Breast epithelium (tissue), 3 donors: Measurements from ENCODE around the gene VANGL2.

Source experiments
- CTCF ChIP-seq, 3 donors: fragments of 450-650 bp; IDR thresholded peaks; one replicate each; pipeline ENCODE4 v1.5.1; 2016 to 2017; ENCODE audit warnings: antibody characterized with exemption in 3 of 3, mild to moderate bottlenecking in 3 of 3, moderate library complexity in 3 of 3
- POLR2A ChIP-seq: fragments of 450-650 bp; IDR thresholded peaks from one replicate; pipeline ENCODE4 v1.6.1; 2016; ENCODE audit warnings: antibody characterized with exemption, mild to moderate bottlenecking, moderate library complexity

GRCh38 chr1:160465123-160465522, 64.8 kb downstream of the VANGL2 start:
- no peak for TF ChIP-seq POLR2A
- no peak for TF ChIP-seq CTCF (IDR thresholded peaks at IDR 0.05)
